PC-3 (cell line): ENCODE data around the gene MCOLN2.

ENCODE experiments used
- EZH2 ChIP-seq: fragments of 300-600 bp; sonication (generic); IDR thresholded peaks from one replicate; pipeline ENCODE4 v1.6.1; 2017; ENCODE audit warnings: antibody characterized with exemption, mild to moderate bottlenecking, low read length; ENCODE audit not compliant: unreplicated experiment
- EZH2phosphoT487 ChIP-seq: fragments of 300-600 bp; sonication (generic); IDR thresholded peaks from 2 replicates; pipeline ENCODE4 v1.6.1; 2018; ENCODE audit warnings: mild to moderate bottlenecking, antibody characterized with exemption, low read length, borderline replicate concordance
- TF ChIP-seq, protein P1 (sequence below): fragments of 300-600 bp; sonication (generic); conservative IDR thresholded peaks from 2 replicates; pipeline ENCODE4 v1.5.1; 2017; ENCODE audit warnings: antibody characterized with exemption, low read depth, mild to moderate bottlenecking, low read length

DNA sequence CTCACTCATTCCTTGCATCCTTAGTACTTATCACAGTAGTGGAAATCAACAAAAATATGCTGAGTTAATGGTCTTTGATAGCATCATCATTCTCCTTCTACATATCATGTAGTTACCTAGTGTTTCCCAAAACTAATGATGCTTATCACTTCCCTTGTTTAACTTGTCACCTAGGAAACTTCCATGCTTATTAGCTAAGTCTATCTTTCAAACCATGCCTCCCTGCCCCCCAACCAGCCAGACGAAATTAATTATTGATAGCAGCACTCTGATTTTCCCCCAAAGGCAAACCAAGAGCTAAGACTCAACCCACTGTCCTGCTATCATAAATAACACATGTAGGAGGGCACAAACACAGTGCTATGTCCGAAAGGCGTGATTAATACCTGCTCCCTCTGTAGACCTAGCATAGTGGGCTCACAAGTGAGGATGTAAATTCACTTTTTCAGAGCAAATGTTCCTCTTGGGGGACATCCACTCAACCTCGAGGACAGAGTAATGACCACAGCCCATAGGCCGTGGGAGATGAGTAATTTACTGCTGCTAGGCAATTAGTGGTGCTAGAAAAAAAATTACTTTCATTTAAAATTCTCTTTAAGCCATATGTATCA lies 78.1 kb downstream of the MCOLN2 start:
- no peak for TF ChIP-seq EZH2phosphoT487
- TF ChIP-seq, protein P1, sequence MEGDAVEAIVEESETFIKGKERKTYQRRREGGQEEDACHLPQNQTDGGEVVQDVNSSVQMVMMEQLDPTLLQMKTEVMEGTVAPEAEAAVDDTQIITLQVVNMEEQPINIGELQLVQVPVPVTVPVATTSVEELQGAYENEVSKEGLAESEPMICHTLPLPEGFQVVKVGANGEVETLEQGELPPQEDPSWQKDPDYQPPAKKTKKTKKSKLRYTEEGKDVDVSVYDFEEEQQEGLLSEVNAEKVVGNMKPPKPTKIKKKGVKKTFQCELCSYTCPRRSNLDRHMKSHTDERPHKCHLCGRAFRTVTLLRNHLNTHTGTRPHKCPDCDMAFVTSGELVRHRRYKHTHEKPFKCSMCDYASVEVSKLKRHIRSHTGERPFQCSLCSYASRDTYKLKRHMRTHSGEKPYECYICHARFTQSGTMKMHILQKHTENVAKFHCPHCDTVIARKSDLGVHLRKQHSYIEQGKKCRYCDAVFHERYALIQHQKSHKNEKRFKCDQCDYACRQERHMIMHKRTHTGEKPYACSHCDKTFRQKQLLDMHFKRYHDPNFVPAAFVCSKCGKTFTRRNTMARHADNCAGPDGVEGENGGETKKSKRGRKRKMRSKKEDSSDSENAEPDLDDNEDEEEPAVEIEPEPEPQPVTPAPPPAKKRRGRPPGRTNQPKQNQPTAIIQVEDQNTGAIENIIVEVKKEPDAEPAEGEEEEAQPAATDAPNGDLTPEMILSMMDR = no peak
- no peak for TF ChIP-seq EZH2
